HepG2 (cell line): ENCODE data around the gene ASCC2. TPM values are rescaled to one million over a fixed set of nuclear protein-coding genes. Genes with fewer than 3 reads are reported as not detected.

Experiments
- ATAC-seq: fragments of 200-7000 bp; cut with Tn5 transposase; 3 replicates; pipeline ENCODE4 v1.9.1; 2020; ENCODE audit warnings: mild to moderate bottlenecking, moderate library complexity
- BruUV-seq: library from RNA; stranded (reverse); fragments of 400-500 nt; replicated peaks from 2 replicates; lab custom pipeline; 2021; lab: Mats Ljungman, UMichigan
- CTCF ChIA-PET: fragments of 300-600 bp; formaldehyde crosslinking; extraction: SDS; loops from one replicate; lab custom pipeline; 2021; ENCODE audit warnings: low total read pairs, inconsistent platforms, low intra/inter-chr PET ratio; lab: Yijun Ruan, JAX
- POLR2A ChIA-PET: fragments of 350-600 bp; sonication (Branson Sonifier 250); formaldehyde crosslinking; loops from one replicate; lab custom pipeline; 2020; ENCODE audit warnings: antibody characterized with exemption, inconsistent platforms; lab: Yijun Ruan, JAX
- DNase-seq: peaks from one replicate; pipeline ENCODE4 v3.0.0-alpha.2; 2015; ENCODE audit warnings: low spot score
- FAIRE-seq: peaks from 3 replicates; lab custom pipeline; 2011; peaks lifted over from hg19 to GRCh38; lab: Jason Lieb, UNC
- H2AFZ ChIP-seq: one replicate; pipeline ENCODE4 v1.6.1; 2011; ENCODE audit warnings: low read length, inconsistent platforms
- H3K27ac ChIP-seq: fragments of 300-600 bp; 3 replicates; pipeline ENCODE4 v1.8.0; 2011; ENCODE audit warnings: mixed run types, mild to moderate bottlenecking, mixed read lengths, low read length, inconsistent platforms; ENCODE audit not compliant: insufficient read depth; ENCODE audit errors: extremely low read length
- H3K27me3 ChIP-seq, 2 experiments: fragments of 200-600 bp in 1 of 2; 2 replicates in 1 of 2; 3 replicates in 1 of 2; pipeline versions ENCODE4 v1.6.0 to v1.8.0; 2011; ENCODE audit warnings: low read length in 2 of 2, mild to moderate bottlenecking in 2 of 2, moderate library complexity in 2 of 2, inconsistent platforms in 1 of 2; ENCODE audit not compliant: insufficient read depth in 2 of 2, control insufficient read depth in 1 of 2
- H3K36me3 ChIP-seq, 2 experiments: fragments of 200-600 bp in 1 of 2; replicated peaks in 1 of 2; 2 replicates in 1 of 2; 3 replicates in 1 of 2; pipeline versions ENCODE4 v1.5.1 to v1.8.0; 2011; ENCODE audit warnings: low read length in 2 of 2, inconsistent platforms in 1 of 2; ENCODE audit not compliant: insufficient read depth in 2 of 2, control insufficient read depth in 1 of 2
- H3K4me1 ChIP-seq: 2 replicates; pipeline ENCODE4 v1.5.1; 2012; ENCODE audit warnings: low read length, inconsistent platforms; ENCODE audit not compliant: insufficient read depth
- H3K4me2 ChIP-seq: 2 replicates; pipeline ENCODE4 v1.6.0; 2011; ENCODE audit warnings: low read depth, low read length, inconsistent platforms
- H3K4me3 ChIP-seq, 3 experiments: fragments of 200-600 bp in 1 of 3; sonication (generic), shearing (Covaris generic) in 1 of 3; replicated peaks in 1 of 3; 2 replicates each; pipeline ENCODE4 v1.5.1; 2011 to 2016; ENCODE audit warnings: low read length in 3 of 3, inconsistent platforms in 2 of 3, low read depth in 2 of 3, mild to moderate bottlenecking in 2 of 3, control low read depth in 1 of 3, mixed read lengths in 1 of 3; ENCODE audit not compliant: insufficient read depth in 1 of 3
- H3K79me2 ChIP-seq: one replicate; pipeline ENCODE4 v1.6.1; 2011; ENCODE audit warnings: low read length, inconsistent platforms; ENCODE audit not compliant: insufficient read depth
- H3K9ac ChIP-seq: 2 replicates; pipeline ENCODE4 v1.6.0; 2011; ENCODE audit warnings: mild to moderate bottlenecking, low read depth, low read length, inconsistent platforms; ENCODE audit not compliant: insufficient read depth
- H3K9me3 ChIP-seq: 2 replicates; pipeline ENCODE4 v1.5.1; 2012; ENCODE audit warnings: mild to moderate bottlenecking, low read length
- H4K20me1 ChIP-seq: 2 replicates; pipeline ENCODE4 v1.6.0; 2011; ENCODE audit warnings: inconsistent platforms, mild to moderate bottlenecking, low read length, moderate library complexity; ENCODE audit not compliant: insufficient read depth
- BCL6 ChIP-seq: IDR thresholded peaks from 2 replicates; pipeline ENCODE4 v1.6.1; 2016; ENCODE audit warnings: missing genetic modification reagents, missing compliant biosample characterization
- FOSL2 ChIP-seq: sonication (generic); formaldehyde crosslinking; IDR thresholded peaks from 2 replicates; pipeline ENCODE4 v1.4.0; 2020; ENCODE audit warnings: missing genetic modification reagents
- HDAC6 ChIP-seq: fragments of 200-600 bp; sonication (generic); IDR thresholded peaks from 2 replicates; pipeline ENCODE4 v1.7.0; 2017; ENCODE audit warnings: mild to moderate bottlenecking, antibody characterized with exemption, low read length, low read depth
- HNRNPK ChIP-seq: fragments of 200-400 bp; formaldehyde crosslinking; IDR thresholded peaks from 2 replicates; pipeline ENCODE4 v1.6.1; 2018; ENCODE audit warnings: low read length, low read depth, moderate library complexity, mild to moderate bottlenecking; ENCODE audit not compliant: poor library complexity, severe bottlenecking
- HOXD1 ChIP-seq: sonication (generic); formaldehyde crosslinking; IDR thresholded peaks from 2 replicates; pipeline ENCODE4 v1.5.0; 2020; ENCODE audit warnings: missing genetic modification reagents
- KDM5A ChIP-seq: fragments of 200-600 bp; sonication (generic); IDR thresholded peaks from 2 replicates; pipeline ENCODE4 v1.7.0; 2018; ENCODE audit warnings: antibody characterized with exemption, mild to moderate bottlenecking, low read length, borderline replicate concordance
- NBN ChIP-seq: fragments of 450-650 bp; conservative IDR thresholded peaks from 2 replicates; pipeline ENCODE4 v1.6.1; 2017
- POLR2G ChIP-seq: fragments of 200-400 bp; formaldehyde crosslinking; IDR thresholded peaks from 2 replicates; pipeline ENCODE4 v1.6.1; 2018; ENCODE audit warnings: mild to moderate bottlenecking, low read depth, low read length, moderate library complexity
- RARG ChIP-seq: sonication (generic); formaldehyde crosslinking; IDR thresholded peaks from 2 replicates; pipeline ENCODE4 v1.4.0; 2020; ENCODE audit warnings: low read depth, mild to moderate bottlenecking, missing genetic modification reagents
- SNRNP70 ChIP-seq: fragments of 200-400 bp; formaldehyde crosslinking; IDR thresholded peaks from 2 replicates; pipeline ENCODE4 v1.6.1; 2017; ENCODE audit warnings: mild to moderate bottlenecking, low read depth, low read length, moderate library complexity
- ZNF33B ChIP-seq: sonication (generic); formaldehyde crosslinking; IDR thresholded peaks from 2 replicates; pipeline ENCODE4 v1.5.1; 2020; ENCODE audit warnings: mild to moderate bottlenecking, missing genetic modification reagents
- WGBS: methylation state at CpG from one replicate; pipeline ENCODE4 v1.1.6; 2017; ENCODE audit warnings: low lambda C conversion rate; 5-methylcytosine and 5-hydroxymethylcytosine counted together
- in situ Hi-C: cut with HindIII; loops from 2 replicates; pipeline ENCODE4 v1.10.0; 2017; ENCODE audit warnings: low pct_unique_long_range_greater_than_20kb; ENCODE audit not compliant: extremely low pct_ligation_motif_present
- intact Hi-C: fragments of 100-400 bp; cut with micrococcal nuclease; formaldehyde crosslinking; loops from one replicate; pipeline ENCODE4 v1.10.0; 2022; ENCODE audit not compliant: unreplicated experiment
- polyA plus RNA-seq, 8 experiments: library from polyadenylated mRNA; depleted of rRNA in 3 of 8; stranded (reverse) in 7 of 8; unstranded in 1 of 8; fragments of >200 nt; fragmentation: Illumina TruSeq in 4 of 8; extraction: Trizol in 4 of 8; gene quantifications; 2 replicates each; pipeline versions ENCODE4 v1.2.1 to v1.2.3, GENCODE V29; 2011 to 2016; ENCODE audit warnings: low read depth in 4 of 8, missing spikeins in 1 of 8, mixed read lengths in 1 of 8; ENCODE audit not compliant: insufficient read depth in 1 of 8
- total RNA-seq, 5 experiments: library from RNA; depleted of rRNA; stranded (reverse); fragments of >200 nt; fragmentation: Illumina TruSeq; extraction: Trizol; gene quantifications; 2 replicates each; pipeline ENCODE4 v1.2.3, GENCODE V29; 2016; ENCODE audit warnings: low read depth in 1 of 5

The ASCC2 gene
- total and polyA plus RNA-seq, 2 of the 13 experiments (the other 11 are each of a cell fraction or from before 2014, with no cell fraction given): 26.2 to 26.3 TPM

GRCh38 chr22:29813563-29813962 is 24.5 kb downstream of the ASCC2 start:
- no peak overlapping the region for H2AFZ ChIP-seq
- no peaks in the 10 kb centered on the region for H4K20me1 ChIP-seq
- no peak overlapping the region for H3K9ac ChIP-seq
- peaks cover 51% of the 10 kb centered on the region for H3K4me1 ChIP-seq
- no peak for TF ChIP-seq HDAC6
- peak; percentile 48; the same call in 1 of the 2 replicates for TF ChIP-seq FOSL2
- H3K27ac ChIP-seq: no peak overlapping the region
- H3K79me2 ChIP-seq: no peaks in the 10 kb centered on the region
- no TSS peak for BruUV-seq
- H3K27me3 ChIP-seq: no peaks in the 10 kb centered on the region; a peak in 1 of 5 replicates
- ATAC-seq (0 out of 3 replicates have a peak, but pooled peaks have one; percentile 29), FAIRE-seq (no peak), DNase-seq (no peak)
- intact Hi-C loops (no loop called here), in situ Hi-C loops (no loop called here)
- H3K9me3 ChIP-seq: no peaks in the 10 kb centered on the region
- CTCF ChIA-PET: no interaction called here
- peaks cover 18 to 53% of the 10 kb centered on the region in 2 experiments for H3K36me3 ChIP-seq
- WGBS: 70% methylated on average over 3 of the region's 3 CpGs
- no peak overlapping the region for H3K4me3 ChIP-seq
- POLR2A ChIA-PET: no interaction called here
- H3K4me2 ChIP-seq: no peak overlapping the region

GRCh38 chr22:29813126-29813525 is 24.9 kb downstream of the ASCC2 start:
- intact Hi-C loops (no loop called here), in situ Hi-C loops (no loop called here)
- BruUV-seq: no TSS peak
- 85% methylated on average over 8 of the region's 8 CpGs for WGBS
- peaks cover 51% of the 10 kb centered on the region for H3K4me1 ChIP-seq
- ChIA-PET CTCF (no interaction called here), POLR2A (no interaction called here)
- no peak overlapping the region for H3K9ac ChIP-seq
- no peaks in the 10 kb centered on the region for H3K27me3 ChIP-seq
- DNase-seq (no peak), ATAC-seq (no peak), FAIRE-seq (no peak)
- H3K4me3 ChIP-seq: no peak overlapping the region
- H3K9me3 ChIP-seq: no peaks in the 10 kb centered on the region
- no peak overlapping the region for H2AFZ ChIP-seq
- TF ChIP-seq HNRNPK (no peak), ZNF33B (no peak), HOXD1 (no peak), BCL6 (no peak), RARG (CRISPR knock-in tag) (no peak), POLR2G (no peak), KDM5A (no peak), SNRNP70 (no peak), NBN (no peak)
- H4K20me1 ChIP-seq: no peaks in the 10 kb centered on the region
- no peak overlapping the region for H3K27ac ChIP-seq
- no peak overlapping the region for H3K4me2 ChIP-seq
- no peaks in the 10 kb centered on the region for H3K79me2 ChIP-seq
- H3K36me3 ChIP-seq: peaks cover 19 to 58% of the 10 kb centered on the region in 2 experiments
